ENCODE results near the gene FRMD4B.

- TF ChIP-seq EZH2 (IDR thresholded peaks at IDR 0.05; ENCODE audit: insufficient read depth, poor library complexity, severe bottlenecking) (no peak), EZH2phosphoT487 (IDR thresholded peaks at IDR 0.05; ENCODE audit: insufficient read depth, low read depth) (no peak)
These were observed 133.7 kb downstream of the FRMD4B start for GRCh38 chr3:69252141-69252540.
